ENCODE measurements around the gene CPXCR1.

GRCh38 chrX:88789825-88790224 lies 42.8 kb downstream of the CPXCR1 start:
- no peak for TF ChIP-seq CTCF (IDR thresholded peaks at IDR 0.05)
- no peak for TF ChIP-seq EP300 (IDR thresholded peaks at IDR 0.05)
- no peak for TF ChIP-seq POLR2A (IDR thresholded peaks at IDR 0.05)
- no peak for TF ChIP-seq POLR2AphosphoS5 (IDR thresholded peaks at IDR 0.05)

All from sigmoid colon (tissue), 4 donors.